Mesothelial cell of epicardium (in vitro differentiated cells): ENCODE measurements around the gene RNASET2. TPM values are rescaled to one million over a fixed set of nuclear protein-coding genes. Genes with fewer than 3 reads are reported as not detected.
A peak's percentile ranks its signal among the peaks of the same experiment; 100 is the strongest.

Experiments
- DNase-seq, 2 experiments: peaks; one replicate each; pipeline ENCODE4 v3.0.0; 2021; ENCODE audit warnings: low spot score in 2 of 2; ENCODE audit not compliant: unreplicated experiment in 2 of 2
- H3K27ac Mint-ChIP-seq: 2 replicates; pipeline ENCODE4 v1.8.0; 2021; ENCODE audit warnings: mixed read lengths
- H3K27me3 Mint-ChIP-seq: 2 replicates; pipeline ENCODE4 v1.8.0; 2021; ENCODE audit warnings: low read depth, mixed read lengths
- H3K36me3 Mint-ChIP-seq: 2 replicates; pipeline ENCODE4 v1.8.0; 2021; ENCODE audit warnings: mixed read lengths
- H3K4me1 Mint-ChIP-seq: 2 replicates; pipeline ENCODE4 v1.8.0; 2021; ENCODE audit warnings: mixed read lengths
- H3K4me3 Mint-ChIP-seq: 2 replicates; pipeline ENCODE4 v1.8.0; 2021; ENCODE audit warnings: mild to moderate bottlenecking, moderate library complexity, mixed read lengths
- H3K9me3 Mint-ChIP-seq: 2 replicates; pipeline ENCODE4 v1.8.0; 2021; ENCODE audit warnings: mixed read lengths
- CTCF ChIP-seq: fragments of 200-600 bp; sonication (generic); IDR thresholded peaks from one replicate; pipeline ENCODE4 v1.5.0; 2021; ENCODE audit warnings: antibody characterized with exemption; ENCODE audit not compliant: unreplicated experiment
- total RNA-seq: library from RNA; stranded (reverse); gene quantifications from 3 replicates; pipeline ENCODE4 v1.2.1, GENCODE V29; 2021

RNASET2 gene
- total RNA-seq: 37.0 to 42.3 TPM (median 41.5 TPM) in 3 replicates

GRCh38 chr6:166956444-166957086, at the start of gene RNASET2:
RNASET2 (minus strand) TSS chr6:166956550; CDS start chr6:166956182, 368 bp downstream.
- DNase-seq: peak; percentile 97 to 100
- Mint-ChIP-seq H3K4me1 (peaks cover 36% of the 10 kb centered on the region), H3K36me3 (no peaks in the 10 kb centered on the region), H3K27ac (peak within 1 kb of the TSS; percentile 89), H3K4me3 (peak within 1 kb of the TSS; percentile 85), H3K9me3 (no peaks in the 10 kb centered on the region), H3K27me3 (peaks cover 2% of the 10 kb centered on the region)
- no peak for TF ChIP-seq CTCF

GRCh38 chr6:167005350-167006159, 49.2 kb upstream of the RNASET2 start:
- Mint-ChIP-seq H3K4me1 (peaks cover 21% of the 10 kb centered on the region), H3K27ac (peak overlapping the region; percentile 2), H3K27me3 (no peaks in the 10 kb centered on the region), H3K4me3 (no peak overlapping the region), H3K9me3 (no peaks in the 10 kb centered on the region), H3K36me3 (peaks cover 33% of the 10 kb centered on the region)
- no peak for TF ChIP-seq CTCF
- DNase-seq: peak; percentile 45 to 59

- H3K9me3 Mint-ChIP-seq: no peaks in the 10 kb centered on the region
- H3K36me3 Mint-ChIP-seq: peaks cover 7% of the 10 kb centered on the region
- peaks cover 35% of the 10 kb centered on the region for H3K4me1 Mint-ChIP-seq
- peak overlapping the region; percentile 86 for H3K4me3 Mint-ChIP-seq
- H3K27me3 Mint-ChIP-seq: no peaks in the 10 kb centered on the region
- no peak overlapping the region for H3K27ac Mint-ChIP-seq
- TF ChIP-seq CTCF: no peak
- DNase-seq: no peak
These were observed 44.4 kb upstream of the RNASET2 start for GRCh38 chr6:167000759-167001158.

- Mint-ChIP-seq H3K4me3 (peak overlapping the region; percentile 86), H3K27me3 (no peaks in the 10 kb centered on the region), H3K36me3 (peaks cover 2% of the 10 kb centered on the region), H3K9me3 (no peaks in the 10 kb centered on the region), H3K4me1 (peaks cover 30% of the 10 kb centered on the region), H3K27ac (peak overlapping the region; percentile 83)
- TF ChIP-seq CTCF: no peak
- DNase-seq: no peak
These were observed 43.5 kb upstream of the RNASET2 start for GRCh38 chr6:166999884-167000253.

- Mint-ChIP-seq H3K4me1 (peaks cover 30% of the 10 kb centered on the region), H3K36me3 (peaks cover 3% of the 10 kb centered on the region), H3K4me3 (peak within 1 kb of the TSS; percentile 87), H3K27ac (peak within 1 kb of the TSS; percentile 83), H3K27me3 (no peaks in the 10 kb centered on the region), H3K9me3 (no peaks in the 10 kb centered on the region)
- DNase-seq: peak; percentile 94 to 95
- TF ChIP-seq CTCF: no peak
These were observed 43.0 kb upstream of the RNASET2 start, which contains the start of gene CEP43 for GRCh38 chr6:166999145-166999883. CEP43 (plus strand) TSS chr6:166999397; CDS start chr6:166999413, 16 bp downstream.
